ENCODE measurements around the gene PPP2R3C.
"Not testable (repeated sequence)": the region's sequence is repeated elsewhere in the genome, so short reads cannot be mapped to it uniquely, and the experiment has no call there.

PPP2R3C gene

DNA sequence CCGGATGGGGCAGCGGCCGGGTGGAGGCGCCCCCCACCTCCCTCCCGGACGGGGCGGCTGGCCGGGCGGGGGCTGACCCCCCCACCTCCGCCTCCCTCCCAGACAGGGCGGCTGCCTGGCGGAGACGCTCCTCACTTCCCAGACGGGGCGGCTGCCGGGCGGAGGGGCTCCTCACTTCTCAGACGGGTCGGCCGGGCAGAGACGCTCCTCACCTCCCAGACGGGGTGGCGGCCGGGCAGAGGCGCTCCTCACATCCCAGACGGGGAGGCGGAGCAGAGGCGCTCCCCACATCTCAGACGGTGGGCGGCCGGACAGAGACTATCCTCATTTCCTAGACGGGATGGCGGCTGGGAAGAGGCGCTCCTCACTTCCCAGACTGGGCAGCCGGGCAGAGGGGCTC, 30.7 kb upstream of the PPP2R3C start:
- not testable (repeated sequence) for H3K27ac ChIP-seq (ENCODE audit: low read length); H3K9ac ChIP-seq (ENCODE audit: low read length in 2 of 2); H3K4me3 ChIP-seq (ENCODE audit: low read length in 2 of 2); H3K4me1 ChIP-seq (ENCODE audit: control insufficient read depth, insufficient read depth, low read length); H3K27me3 ChIP-seq (ENCODE audit: control insufficient read depth in 1 of 2, insufficient read depth in 2 of 2, low read length in 2 of 2); H3K36me3 ChIP-seq (ENCODE audit: control insufficient read depth in 2 of 2, insufficient read depth in 2 of 2, low read length in 2 of 2); H3K9me3 ChIP-seq (ENCODE audit: control insufficient read depth in 2 of 2, low read length in 2 of 2)

DNA sequence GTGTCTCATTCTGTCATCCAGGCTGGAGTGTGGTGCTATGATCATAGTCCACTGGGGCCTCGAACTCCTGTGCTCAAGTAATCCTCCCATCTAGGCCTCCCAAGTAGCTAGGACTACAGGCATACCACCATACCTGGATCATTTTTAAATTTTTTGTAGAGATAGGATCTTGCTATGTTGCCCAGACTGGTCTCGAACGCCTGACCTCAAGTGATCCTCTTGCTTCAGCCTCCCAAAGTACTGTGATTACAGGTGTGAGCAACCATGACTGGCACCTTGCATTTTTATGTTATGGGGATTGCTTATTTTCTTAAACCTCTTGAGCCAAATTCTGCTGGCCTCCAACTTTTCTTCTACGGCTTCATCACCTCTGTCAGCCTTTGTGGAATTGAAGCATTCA, 27.4 kb upstream of the PPP2R3C start:
- Histone ChIP-seq H3K27ac (ENCODE audit: low read length) (no peak overlapping the region), H3K36me3 (ENCODE audit: control insufficient read depth in 2 of 2, insufficient read depth in 2 of 2, low read length in 2 of 2) (no peaks in the 10 kb centered on the region), H3K27me3 (ENCODE audit: control insufficient read depth in 1 of 2, insufficient read depth in 2 of 2, low read length in 2 of 2) (no peaks in the 10 kb centered on the region), H3K9me3 (ENCODE audit: control insufficient read depth in 2 of 2, low read length in 2 of 2) (no peaks in the 10 kb centered on the region), H3K4me3 (ENCODE audit: low read length in 2 of 2) (no peak overlapping the region), H3K9ac (ENCODE audit: low read length in 2 of 2) (no peak overlapping the region), H3K4me1 (ENCODE audit: control insufficient read depth, insufficient read depth, low read length) (no peaks in the 10 kb centered on the region)

DNA sequence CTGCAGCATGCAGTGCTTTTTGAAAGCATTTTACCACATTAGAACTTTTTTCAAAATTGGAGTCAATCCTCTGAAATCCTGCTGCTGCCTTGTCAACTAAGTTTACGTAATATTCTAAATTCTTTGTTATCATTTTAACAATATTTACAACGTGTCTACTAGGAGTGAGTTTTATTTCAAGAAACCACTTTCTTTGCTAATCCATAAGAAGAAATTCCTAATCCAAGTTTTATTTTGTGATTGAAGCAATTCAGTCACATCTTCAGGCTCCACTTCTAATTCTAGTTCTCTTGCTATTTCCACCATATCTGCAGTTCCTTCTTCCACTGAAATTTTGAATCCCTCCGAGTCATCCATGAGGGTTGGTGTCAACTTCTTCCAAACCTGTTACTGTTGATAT, 25.9 kb upstream of the PPP2R3C start:
- Histone ChIP-seq H3K36me3 (ENCODE audit: control insufficient read depth in 2 of 2, insufficient read depth in 2 of 2, low read length in 2 of 2) (no peaks in the 10 kb centered on the region), H3K27me3 (ENCODE audit: control insufficient read depth in 1 of 2, insufficient read depth in 2 of 2, low read length in 2 of 2) (no peaks in the 10 kb centered on the region), H3K4me1 (ENCODE audit: control insufficient read depth, insufficient read depth, low read length) (no peaks in the 10 kb centered on the region), H3K9me3 (ENCODE audit: control insufficient read depth in 2 of 2, low read length in 2 of 2) (no peaks in the 10 kb centered on the region), H3K9ac (ENCODE audit: low read length in 2 of 2) (no peak overlapping the region), H3K4me3 (ENCODE audit: low read length in 2 of 2) (no peak overlapping the region), H3K27ac (ENCODE audit: low read length) (no peak overlapping the region)

DNA sequence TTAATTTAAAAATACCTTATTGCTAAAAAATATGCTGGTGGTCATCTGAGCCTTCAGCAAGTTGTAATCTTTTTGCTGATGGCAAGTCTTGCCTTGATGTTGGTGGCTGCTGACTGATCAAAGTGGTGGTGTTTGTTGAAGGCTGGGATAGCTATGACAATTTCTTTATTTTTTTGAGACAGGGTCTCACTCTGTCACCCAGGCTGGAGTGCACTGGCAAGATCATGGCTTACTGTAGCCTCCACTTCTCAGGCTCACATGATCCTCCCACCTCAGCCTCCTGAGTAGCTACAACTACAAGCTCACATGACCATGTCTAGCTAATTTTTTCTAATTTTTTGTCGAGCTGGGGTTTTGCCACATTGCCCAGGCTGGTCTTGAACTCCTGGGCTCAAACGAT, 25.4 kb upstream of the PPP2R3C start:
- Histone ChIP-seq H3K4me3 (ENCODE audit: low read length in 2 of 2) (no peak overlapping the region), H3K9ac (ENCODE audit: low read length in 2 of 2) (no peak overlapping the region), H3K27me3 (ENCODE audit: control insufficient read depth in 1 of 2, insufficient read depth in 2 of 2, low read length in 2 of 2) (no peaks in the 10 kb centered on the region), H3K36me3 (ENCODE audit: control insufficient read depth in 2 of 2, insufficient read depth in 2 of 2, low read length in 2 of 2) (no peaks in the 10 kb centered on the region), H3K9me3 (ENCODE audit: control insufficient read depth in 2 of 2, low read length in 2 of 2) (no peaks in the 10 kb centered on the region), H3K4me1 (ENCODE audit: control insufficient read depth, insufficient read depth, low read length) (no peaks in the 10 kb centered on the region), H3K27ac (ENCODE audit: low read length) (no peak overlapping the region)

DNA sequence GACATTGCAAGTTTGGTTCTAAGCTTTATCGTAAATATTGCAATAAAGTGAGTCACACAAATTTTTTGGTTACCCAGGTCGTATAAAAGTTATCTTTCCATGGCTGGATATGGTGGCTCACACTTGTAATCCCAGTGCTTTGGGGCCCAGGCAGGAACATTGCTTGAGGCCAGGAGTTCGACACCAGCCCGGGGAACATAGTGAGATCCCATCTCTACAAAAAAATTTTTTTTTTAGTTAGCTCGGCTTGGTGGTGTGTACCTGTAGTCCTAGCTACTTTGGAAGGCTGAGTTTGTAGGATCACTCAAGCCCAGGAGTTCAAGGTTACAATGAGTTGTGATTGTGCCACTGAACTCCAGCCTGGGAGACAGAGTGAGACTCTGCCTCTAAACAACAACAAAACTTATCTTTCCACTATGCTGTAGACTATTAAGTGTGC, 24.9 kb upstream of the PPP2R3C start:
- Histone ChIP-seq H3K4me3 (ENCODE audit: low read length in 2 of 2) (no peak overlapping the region), H3K36me3 (ENCODE audit: control insufficient read depth in 2 of 2, insufficient read depth in 2 of 2, low read length in 2 of 2) (no peaks in the 10 kb centered on the region), H3K9ac (ENCODE audit: low read length in 2 of 2) (no peak overlapping the region), H3K27me3 (ENCODE audit: control insufficient read depth in 1 of 2, insufficient read depth in 2 of 2, low read length in 2 of 2) (no peaks in the 10 kb centered on the region), H3K9me3 (ENCODE audit: control insufficient read depth in 2 of 2, low read length in 2 of 2) (no peaks in the 10 kb centered on the region), H3K27ac (ENCODE audit: low read length) (no peak overlapping the region), H3K4me1 (ENCODE audit: control insufficient read depth, insufficient read depth, low read length) (no peaks in the 10 kb centered on the region)

DNA sequence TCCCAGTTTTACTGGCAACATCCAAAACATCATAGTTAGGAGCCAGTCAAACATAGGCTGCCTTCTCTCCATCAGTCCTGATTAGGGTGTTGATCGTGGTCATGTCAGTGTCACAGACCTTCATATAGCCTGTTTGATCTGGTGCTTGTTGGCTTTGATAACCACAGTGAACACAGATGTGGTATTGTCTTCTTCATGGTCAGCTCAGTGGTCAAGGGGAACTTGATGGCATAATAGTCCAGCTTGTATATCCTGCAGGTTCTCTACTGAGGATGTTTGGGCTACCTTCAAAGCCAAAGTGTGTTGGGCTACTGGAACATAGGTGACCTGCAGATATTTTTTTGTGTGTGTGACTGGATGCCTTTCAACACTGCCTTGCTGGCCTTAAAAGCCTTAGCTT, 22.2 kb upstream of the PPP2R3C start:
- Histone ChIP-seq H3K36me3 (ENCODE audit: control insufficient read depth in 2 of 2, insufficient read depth in 2 of 2, low read length in 2 of 2) (no peaks in the 10 kb centered on the region), H3K4me1 (ENCODE audit: control insufficient read depth, insufficient read depth, low read length) (no peaks in the 10 kb centered on the region), H3K4me3 (ENCODE audit: low read length in 2 of 2) (no peak overlapping the region), H3K9ac (ENCODE audit: low read length in 2 of 2) (no peak overlapping the region), H3K27ac (ENCODE audit: low read length) (no peak overlapping the region), H3K9me3 (ENCODE audit: control insufficient read depth in 2 of 2, low read length in 2 of 2) (no peaks in the 10 kb centered on the region), H3K27me3 (ENCODE audit: control insufficient read depth in 1 of 2, insufficient read depth in 2 of 2, low read length in 2 of 2) (no peaks in the 10 kb centered on the region)

DNA sequence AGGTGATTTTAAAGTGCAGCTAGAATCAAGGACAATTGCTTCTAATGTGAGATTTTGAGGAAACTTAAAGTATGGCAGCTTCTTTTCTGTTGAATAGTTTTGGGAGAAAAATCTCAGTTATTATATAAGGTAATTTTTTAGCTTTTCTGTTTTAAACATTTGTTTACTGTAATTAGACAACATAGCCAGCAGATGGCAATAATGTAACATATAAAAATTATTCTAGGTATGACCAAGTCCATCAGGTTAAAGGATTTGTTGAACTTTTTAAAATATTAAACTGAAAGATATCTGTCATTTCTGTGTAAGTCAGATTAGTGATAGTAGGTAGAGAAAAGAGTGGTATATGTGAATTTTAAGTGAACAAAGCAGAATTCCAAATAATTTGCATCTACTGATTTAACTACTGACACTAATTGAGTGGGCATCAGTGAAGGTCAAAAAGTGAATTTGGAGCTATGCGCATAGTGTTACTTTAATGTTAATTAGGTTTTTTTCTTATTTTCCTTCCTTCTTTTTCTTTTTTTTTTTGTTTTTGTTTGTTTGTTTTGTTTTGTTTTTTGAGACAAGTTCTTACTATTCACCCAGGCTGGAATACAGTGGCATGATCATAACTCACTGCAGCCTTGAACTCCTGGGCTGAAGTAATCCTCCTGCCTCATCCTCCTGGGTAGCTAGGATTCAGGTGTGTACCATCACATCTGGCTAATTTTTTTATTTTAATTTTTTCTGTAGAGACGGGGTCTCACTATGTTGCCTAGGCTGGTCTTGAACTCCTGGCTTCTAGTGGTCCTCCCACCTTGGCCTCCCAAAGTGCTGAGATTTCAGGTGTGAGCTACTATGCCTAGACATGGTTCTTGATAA, 19.2 kb upstream of the PPP2R3C start:
- no peak overlapping the region for H3K9ac ChIP-seq (ENCODE audit: low read length in 2 of 2)

DNA sequence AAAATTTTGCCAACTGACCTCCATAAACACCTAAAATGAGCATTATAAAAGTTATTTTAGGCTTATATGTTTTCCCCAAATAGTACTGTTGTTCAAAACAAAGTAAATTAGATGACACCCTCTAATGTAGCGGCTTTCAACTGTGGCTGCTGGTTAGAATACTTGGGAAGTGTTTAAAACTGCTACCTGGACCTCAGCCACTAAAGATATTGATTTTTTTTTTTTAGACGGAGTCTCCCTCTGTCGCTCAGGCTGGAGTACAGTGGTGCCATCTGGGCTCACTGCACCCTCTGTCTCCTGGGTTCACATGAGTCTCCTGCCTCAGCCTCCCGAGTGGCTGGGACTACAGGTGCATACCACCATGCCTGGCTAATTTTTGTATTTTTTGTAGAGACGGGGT, 16.8 kb upstream of the PPP2R3C start:
- H3K27ac ChIP-seq (ENCODE audit: low read length) = no peak overlapping the region
- no peaks in the 10 kb centered on the region for H3K9me3 ChIP-seq (ENCODE audit: control insufficient read depth in 2 of 2, low read length in 2 of 2)
- no peak overlapping the region for H3K4me3 ChIP-seq (ENCODE audit: low read length in 2 of 2)
- no peak overlapping the region for H3K9ac ChIP-seq (ENCODE audit: low read length in 2 of 2)
- peaks cover 0 to 16% of the 10 kb centered on the region in 2 donors for H3K36me3 ChIP-seq (ENCODE audit: control insufficient read depth in 2 of 2, insufficient read depth in 2 of 2, low read length in 2 of 2)
- no peaks in the 10 kb centered on the region for H3K27me3 ChIP-seq (ENCODE audit: control insufficient read depth in 1 of 2, insufficient read depth in 2 of 2, low read length in 2 of 2)
- H3K4me1 ChIP-seq (ENCODE audit: control insufficient read depth, insufficient read depth, low read length) = no peaks in the 10 kb centered on the region

More for the DNA sequence above, 19.2 kb upstream of the PPP2R3C start:
- no peaks in the 10 kb centered on the region for H3K4me1 ChIP-seq (ENCODE audit: control insufficient read depth, insufficient read depth, low read length)
- peaks cover 0 to 5% of the 10 kb centered on the region in 2 donors for H3K36me3 ChIP-seq (ENCODE audit: control insufficient read depth in 2 of 2, insufficient read depth in 2 of 2, low read length in 2 of 2)
- no peaks in the 10 kb centered on the region for H3K9me3 ChIP-seq (ENCODE audit: control insufficient read depth in 2 of 2, low read length in 2 of 2)
- no peak overlapping the region for H3K4me3 ChIP-seq (ENCODE audit: low read length in 2 of 2)
- no peaks in the 10 kb centered on the region for H3K27me3 ChIP-seq (ENCODE audit: control insufficient read depth in 1 of 2, insufficient read depth in 2 of 2, low read length in 2 of 2)
- no peak overlapping the region for H3K27ac ChIP-seq (ENCODE audit: low read length)

DNA sequence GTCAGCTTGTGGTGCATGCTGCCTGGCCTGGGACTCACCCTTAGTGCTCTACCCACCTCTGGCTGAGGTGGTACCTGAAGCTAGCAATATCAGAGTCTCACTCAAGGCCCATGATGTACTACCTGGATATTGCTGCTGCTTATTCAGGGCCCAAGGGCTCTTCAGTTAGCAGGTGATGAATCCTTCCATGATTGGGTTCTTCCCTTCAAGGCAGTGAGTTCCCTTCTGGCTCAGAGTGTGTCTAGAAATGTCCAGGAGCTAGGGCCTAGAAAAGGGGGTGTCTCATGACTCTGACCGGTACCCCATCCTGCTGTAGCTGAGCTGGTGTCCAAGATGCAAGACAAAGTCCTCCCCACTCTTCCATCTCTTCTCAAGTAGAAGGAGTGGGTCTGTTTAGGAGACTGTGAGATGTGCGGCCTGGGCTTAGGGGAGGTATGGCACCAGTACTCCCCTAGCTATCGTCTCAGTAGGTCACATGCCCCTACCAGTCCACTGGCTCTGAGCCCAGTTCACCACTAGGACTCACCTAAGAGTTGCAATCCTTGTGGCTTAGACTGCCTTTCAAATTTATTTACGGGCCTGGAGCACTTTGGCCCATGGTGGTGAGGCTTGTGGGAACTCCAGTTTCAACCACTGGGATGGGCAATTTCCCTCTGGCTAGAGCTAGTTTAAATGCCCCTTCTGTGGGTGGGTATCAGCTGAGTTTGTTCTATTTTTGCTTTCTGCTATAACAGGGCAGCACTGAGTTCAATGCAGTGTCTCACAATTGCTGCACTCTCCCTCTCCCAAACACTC, 12.7 kb upstream of the PPP2R3C start:
- peaks cover 0 to 16% of the 10 kb centered on the region in 2 donors for H3K36me3 ChIP-seq (ENCODE audit: control insufficient read depth in 2 of 2, insufficient read depth in 2 of 2, low read length in 2 of 2)

DNA sequence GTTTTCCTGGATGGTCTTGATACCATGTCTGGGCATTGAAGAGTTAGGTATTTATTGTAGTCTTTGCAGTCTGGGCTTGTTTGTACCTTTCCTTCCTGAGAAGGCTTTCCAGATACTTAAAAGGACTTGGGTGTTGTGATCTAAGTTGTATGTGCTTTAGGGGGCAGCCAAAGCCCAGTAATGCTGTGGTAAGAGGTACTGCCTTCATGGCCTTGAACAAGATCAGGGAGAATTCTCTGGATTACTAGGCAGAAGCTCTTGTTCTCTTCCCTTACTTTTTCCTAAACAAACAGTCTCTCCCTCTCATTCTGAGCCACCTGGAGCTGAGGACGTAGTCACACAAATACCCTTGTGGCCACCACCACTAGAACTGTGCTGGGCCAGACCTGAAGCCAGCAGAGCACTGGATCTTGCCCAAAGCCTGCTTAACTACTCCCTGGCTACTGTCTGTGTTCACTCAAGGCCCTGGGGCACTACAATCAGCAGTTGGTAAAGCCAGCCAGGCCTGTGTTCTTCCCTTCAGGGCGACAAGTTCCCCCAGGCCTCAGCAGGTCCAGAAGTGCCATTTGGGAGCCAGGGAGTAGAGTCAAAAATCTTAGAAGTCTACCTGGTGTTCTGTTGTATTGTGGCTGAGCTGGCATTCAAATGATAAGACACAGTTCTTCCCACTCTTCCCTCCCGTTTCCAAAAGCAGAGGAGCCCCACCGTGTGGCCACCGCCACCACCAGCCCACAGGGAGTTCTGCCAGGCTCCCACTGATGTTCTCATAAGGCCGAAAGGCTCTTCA, 11.9 kb upstream of the PPP2R3C start:
- H3K36me3 ChIP-seq (ENCODE audit: control insufficient read depth in 2 of 2, insufficient read depth in 2 of 2, low read length in 2 of 2) = peaks cover 0 to 16% of the 10 kb centered on the region in 2 donors
- H3K9ac ChIP-seq (ENCODE audit: low read length in 2 of 2) = no peak overlapping the region
- H3K9me3 ChIP-seq (ENCODE audit: control insufficient read depth in 2 of 2, low read length in 2 of 2) = no peaks in the 10 kb centered on the region
- H3K27me3 ChIP-seq (ENCODE audit: control insufficient read depth in 1 of 2, insufficient read depth in 2 of 2, low read length in 2 of 2) = no peaks in the 10 kb centered on the region
- no peaks in the 10 kb centered on the region for H3K4me1 ChIP-seq (ENCODE audit: control insufficient read depth, insufficient read depth, low read length)
- H3K4me3 ChIP-seq (ENCODE audit: low read length in 2 of 2) = no peak overlapping the region
- H3K27ac ChIP-seq (ENCODE audit: low read length) = no peak overlapping the region

More for the DNA sequence above, 12.7 kb upstream of the PPP2R3C start:
- H3K4me1 ChIP-seq (ENCODE audit: control insufficient read depth, insufficient read depth, low read length) = no peaks in the 10 kb centered on the region
- no peak overlapping the region for H3K4me3 ChIP-seq (ENCODE audit: low read length in 2 of 2)
- H3K9ac ChIP-seq (ENCODE audit: low read length in 2 of 2) = no peak overlapping the region
- H3K27ac ChIP-seq (ENCODE audit: low read length) = no peak overlapping the region
- H3K9me3 ChIP-seq (ENCODE audit: control insufficient read depth in 2 of 2, low read length in 2 of 2) = no peaks in the 10 kb centered on the region
- H3K27me3 ChIP-seq (ENCODE audit: control insufficient read depth in 1 of 2, insufficient read depth in 2 of 2, low read length in 2 of 2) = no peaks in the 10 kb centered on the region
